Activated CD4-positive, alpha-beta T cell treated with anti-CD3 and anti-CD28 coated beads for 36 hours (primary cell): ENCODE results near the gene CHMP5. TPM values are rescaled to one million over a fixed set of nuclear protein-coding genes. Genes with fewer than 3 reads are reported as not detected.
A peak's percentile ranks its signal among the peaks of the same experiment; 100 is the strongest.

Experiments used
- ATAC-seq: fragments of 200-7000 bp; cut with Tn5 transposase; one replicate; pipeline ENCODE4 v1.10.0; 2021; ENCODE audit warnings: mild to moderate bottlenecking, moderate library complexity
- CTCF ChIA-PET: fragments of 350-600 bp; sonication (Branson Sonifier 250); formaldehyde crosslinking; loops from one replicate; lab custom pipeline; 2021; ENCODE audit warnings: antibody characterized with exemption; lab: Charles Lee
- POLR2A ChIA-PET: fragments of 350-600 bp; sonication (Branson Sonifier 250); formaldehyde crosslinking; loops from one replicate; lab custom pipeline; 2021; ENCODE audit warnings: antibody characterized with exemption, inconsistent platforms; lab: Charles Lee
- DNase-seq: peaks from one replicate; pipeline ENCODE4 v3.0.0-alpha.2; 2020
- H3K27ac Mint-ChIP-seq: one replicate; pipeline ENCODE4 v1.8.0; 2021; ENCODE audit warnings: mixed read lengths
- H3K27me3 Mint-ChIP-seq: one replicate; pipeline ENCODE4 v1.8.0; 2021; ENCODE audit warnings: mixed read lengths
- H3K36me3 Mint-ChIP-seq: one replicate; pipeline ENCODE4 v1.8.0; 2021; ENCODE audit warnings: low read depth, mixed read lengths
- H3K4me1 Mint-ChIP-seq: one replicate; pipeline ENCODE4 v1.8.0; 2021; ENCODE audit warnings: mixed read lengths
- H3K4me3 Mint-ChIP-seq: one replicate; pipeline ENCODE4 v1.8.0; 2021; ENCODE audit warnings: mild to moderate bottlenecking, moderate library complexity, mixed read lengths
- H3K9me3 Mint-ChIP-seq: one replicate; pipeline ENCODE4 v1.8.0; 2021; ENCODE audit warnings: low read depth, mixed read lengths
- intact Hi-C, 2 experiments: fragments of 100-400 bp; cut with DNase I in 1 of 2; cut with micrococcal nuclease in 1 of 2; formaldehyde crosslinking; loops; one replicate each; pipeline versions ENCODE4 v1.14.2 to v1.15.1; 2022 to 2024; cut with DNase I, micrococcal nuclease
- total RNA-seq, 2 experiments: library from RNA; stranded (reverse); gene quantifications; one replicate each; pipeline ENCODE4 v1.2.3, GENCODE V29; 2021

Gene CHMP5
- total RNA-seq, 2 experiments from 2014 or later, result 102 to 106 TPM

- H3K4me3 Mint-ChIP-seq, result no peak overlapping the region
- ATAC-seq, result peak; percentile 27
- no peaks in the 10 kb centered on the region for H3K27me3 Mint-ChIP-seq
Observed at GRCh38 chr9:33229359-33230114, 35.3 kb upstream of the CHMP5 start.

GRCh38 chr9:33230756-33231622, 33.9 kb upstream of the CHMP5 start:
- ChIA-PET POLR2A (interaction anchor here (0.6 kb wide), 1 partner anchor 205 kb away, joined by 3 read pairs; no protein-coding TSS in a partner anchor), CTCF (interaction anchor here (0.6 kb wide), 1 partner anchor 70 kb away, joined by 3 read pairs; no protein-coding TSS in a partner anchor)
- no peaks in the 10 kb centered on the region for H3K27me3 Mint-ChIP-seq
- H3K36me3 Mint-ChIP-seq, result no peaks in the 10 kb centered on the region
- intact Hi-C loops, result no loop called here
- H3K9me3 Mint-ChIP-seq, result no peaks in the 10 kb centered on the region
- ATAC-seq (no peak), DNase-seq (no peak)
- no peak overlapping the region for H3K4me3 Mint-ChIP-seq
- H3K27ac Mint-ChIP-seq, result no peak overlapping the region
- H3K4me1 Mint-ChIP-seq, result peaks cover under 1% of the 10 kb centered on the region

More at GRCh38 chr9:33229359-33230114, 35.3 kb upstream of the CHMP5 start:
- Mint-ChIP-seq H3K27ac (no peak overlapping the region), H3K4me1 (peaks cover 10% of the 10 kb centered on the region), H3K9me3 (no peaks in the 10 kb centered on the region), H3K36me3 (no peaks in the 10 kb centered on the region)
- POLR2A ChIA-PET, result no interaction called here
- intact Hi-C loops, result loop anchor here (5.0 to 10.0 kb wide), 4 partner anchors 62 to 652 kb away; partner anchors contain the start of genes B4GALT1 (in 1 of the 2) and DNAJA1 (in 1 of the 2)
- CTCF ChIA-PET, result interaction anchor here (1.0 to 1.1 kb wide), 2 partner anchors 13 to 104 kb away, joined by 4 to 6 read pairs; no protein-coding TSS in a partner anchor
- no peak for DNase-seq

GRCh38 chr9:33231623-33231942, 33.3 kb upstream of the CHMP5 start:
- H3K36me3 Mint-ChIP-seq, result no peaks in the 10 kb centered on the region
- DNase-seq (no peak), ATAC-seq (no peak)
- no peak overlapping the region for H3K4me3 Mint-ChIP-seq
- ChIA-PET CTCF (interaction anchor here (0.6 kb wide), 1 partner anchor 71 kb away, joined by 3 read pairs; no protein-coding TSS in a partner anchor), POLR2A (no interaction called here)
- H3K9me3 Mint-ChIP-seq, result no peaks in the 10 kb centered on the region
- intact Hi-C loops, result no loop called here
- H3K4me1 Mint-ChIP-seq, result no peaks in the 10 kb centered on the region
- no peaks in the 10 kb centered on the region for H3K27me3 Mint-ChIP-seq
- no peak overlapping the region for H3K27ac Mint-ChIP-seq

- no peak for ATAC-seq
- Mint-ChIP-seq H3K27ac (no peak overlapping the region), H3K36me3 (no peaks in the 10 kb centered on the region), H3K9me3 (no peaks in the 10 kb centered on the region), H3K27me3 (no peaks in the 10 kb centered on the region), H3K4me3 (no peak overlapping the region), H3K4me1 (no peaks in the 10 kb centered on the region)
- no peak for DNase-seq
- ChIA-PET POLR2A (no interaction called here), CTCF (no interaction called here)
- intact Hi-C loops, result no loop called here
Observed at GRCh38 chr9:33232815-33233214, 32.0 kb upstream of the CHMP5 start.

GRCh38 chr9:33233626-33234342, 31.1 kb upstream of the CHMP5 start:
- intact Hi-C loops, result no loop called here
- ChIA-PET CTCF (interaction anchor here (0.6 to 2.2 kb wide), 5 partner anchors 8 to 182 kb away, joined by 4 to 9 read pairs (median 4); no protein-coding TSS in a partner anchor), POLR2A (interaction anchor here (0.6 to 1.1 kb wide), 2 partner anchors 158 to 162 kb away, joined by 3 to 4 read pairs; partner anchors contain the start of gene SMU1)
- ATAC-seq (peak; percentile 47), DNase-seq (peak; percentile 32)
- H3K27ac Mint-ChIP-seq, result no peak overlapping the region
- H3K27me3 Mint-ChIP-seq, result no peaks in the 10 kb centered on the region
- H3K9me3 Mint-ChIP-seq, result no peaks in the 10 kb centered on the region
- H3K36me3 Mint-ChIP-seq, result no peaks in the 10 kb centered on the region
- no peaks in the 10 kb centered on the region for H3K4me1 Mint-ChIP-seq
- H3K4me3 Mint-ChIP-seq, result no peak overlapping the region

GRCh38 chr9:33234511-33235467, 30.1 kb upstream of the CHMP5 start:
- Mint-ChIP-seq H3K36me3 (no peaks in the 10 kb centered on the region), H3K4me3 (no peak overlapping the region), H3K27ac (no peak overlapping the region), H3K4me1 (peaks cover 3% of the 10 kb centered on the region), H3K9me3 (no peaks in the 10 kb centered on the region), H3K27me3 (no peaks in the 10 kb centered on the region)
- CTCF ChIA-PET, result interaction anchor here (0.6 to 2.2 kb wide), 4 partner anchors 9 to 230 kb away, joined by 3 to 9 read pairs (median 4); no protein-coding TSS in a partner anchor
- intact Hi-C loops, result no loop called here
- ATAC-seq, result no peak
- no peak for DNase-seq
- POLR2A ChIA-PET, result interaction anchor here (0.6 to 1.1 kb wide), 2 partner anchors 159 to 163 kb away, joined by 3 to 4 read pairs; partner anchors contain the start of gene SMU1

GRCh38 chr9:33236571-33236970, 28.3 kb upstream of the CHMP5 start:
- Mint-ChIP-seq H3K27me3 (no peaks in the 10 kb centered on the region), H3K4me1 (peaks cover 5% of the 10 kb centered on the region), H3K27ac (no peak overlapping the region), H3K4me3 (no peak overlapping the region), H3K36me3 (no peaks in the 10 kb centered on the region), H3K9me3 (no peaks in the 10 kb centered on the region)
- DNase-seq, result no peak
- ATAC-seq, result no peak
- ChIA-PET POLR2A (no interaction called here), CTCF (interaction anchor here (0.6 to 3.1 kb wide), 3 partner anchors 10 to 285 kb away, joined by 4 to 12 read pairs (median 4); no protein-coding TSS in a partner anchor)
- intact Hi-C loops, result no loop called here

GRCh38 chr9:33239921-33240320, 24.9 kb upstream of the CHMP5 start, which contains the start of gene SPINK4:
Gene SPINK4 (plus strand): TSS chr9:33240167. CDS start chr9:33240209, 42 bp downstream.
- ChIA-PET CTCF (interaction anchor here (0.6 to 1.2 kb wide), 2 partner anchors 14 to 39 kb away, joined by 3 to 4 read pairs; no protein-coding TSS in a partner anchor), POLR2A (interaction anchor here (0.7 kb wide), 1 partner anchor 10 kb away, joined by 3 read pairs; no protein-coding TSS in a partner anchor)
- DNase-seq (no peak), ATAC-seq (no peak)
- Mint-ChIP-seq H3K4me1 (peaks cover 5% of the 10 kb centered on the region), H3K27ac (no peak within 1 kb of the TSS), H3K9me3 (no peaks in the 10 kb centered on the region), H3K27me3 (peaks cover 3% of the 10 kb centered on the region), H3K4me3 (no peak within 1 kb of the TSS), H3K36me3 (no peaks in the 10 kb centered on the region)
- intact Hi-C loops, result loop anchor here in 1 of 2 experiments (5.0 kb wide), 1 partner anchor 33 kb away; no protein-coding TSS in a partner anchor

GRCh38 chr9:33241298-33241697, 23.6 kb upstream of the CHMP5 start:
- POLR2A ChIA-PET, result no interaction called here
- no peak overlapping the region for H3K4me3 Mint-ChIP-seq
- no peak for DNase-seq
- H3K9me3 Mint-ChIP-seq, result no peaks in the 10 kb centered on the region
- peaks cover 5% of the 10 kb centered on the region for H3K4me1 Mint-ChIP-seq
- no peaks in the 10 kb centered on the region for H3K36me3 Mint-ChIP-seq
- intact Hi-C loops, result loop anchor here in 1 of 2 experiments (5.0 kb wide), 1 partner anchor 34 kb away; no protein-coding TSS in a partner anchor
- H3K27me3 Mint-ChIP-seq, result peaks cover 3% of the 10 kb centered on the region
- no peak for ATAC-seq
- CTCF ChIA-PET, result interaction anchor here (1.1 to 1.7 kb wide), 3 partner anchors 15 to 862 kb away, joined by 4 to 7 read pairs (median 4); no protein-coding TSS in a partner anchor
- H3K27ac Mint-ChIP-seq, result no peak overlapping the region
